Pancreas (tissue), 10 donors: ENCODE results near the gene ZG16. TPM values are rescaled to one million over a fixed set of nuclear protein-coding genes. Genes with fewer than 3 reads are reported as not detected.
"Not testable (repeated sequence)": the region's sequence is repeated elsewhere in the genome, so short reads cannot be mapped to it uniquely, and the experiment has no call there.

Experiments used
- ATAC-seq, 4 donors: fragments of 200-7000 bp; cut with Tn5 transposase; one replicate each; pipeline versions ENCODE4 v1.8.0 to v1.9.1; 2020; ENCODE audit warnings: mild to moderate bottlenecking in 4 of 4, moderate library complexity in 4 of 4
- DNase-seq, 6 donors: peaks; one replicate each; pipeline ENCODE4 v3.0.0-alpha.2; 2020
- FAIRE-seq: peaks from 2 replicates; lab custom pipeline; 2012; peaks lifted over from hg19 to GRCh38; lab: Jason Lieb, UNC
- H3K27ac ChIP-seq, 4 donors: fragments of 200-600 bp; sonication (generic); 1 replicate in 3 of 4; 2 replicates in 1 of 4; pipeline versions ENCODE4 v1.5.0 to v1.8.0; 2020
- H3K27me3 ChIP-seq, 4 donors: fragments of 200-600 bp; one replicate each; pipeline ENCODE4 v1.8.0; 2021
- H3K36me3 ChIP-seq, 3 donors: fragments of 200-600 bp; sonication (generic) in 1 of 3; one replicate each; pipeline versions ENCODE4 v1.5.0 to v1.8.0; 2020 to 2021
- H3K4me1 ChIP-seq, 3 donors: fragments of 200-600 bp; one replicate each; pipeline ENCODE4 v1.8.0; 2021
- H3K4me3 ChIP-seq, 4 donors: fragments of 200-600 bp; sonication (generic) in 2 of 4; one replicate each; pipeline versions ENCODE4 v1.5.0 to v1.8.0; 2020 to 2021
- H3K9me3 ChIP-seq, 4 donors: fragments of 200-600 bp; one replicate each; pipeline ENCODE4 v1.8.0; 2021
- WGBS, 2 donors: extraction: QIAGEN DNeasy Blood & Tissue Kit; methylation state at CpG; one replicate each; pipeline ENCODE4 v1.1.7; 2013; 5-methylcytosine and 5-hydroxymethylcytosine counted together
- intact Hi-C, 3 donors: fragments of 100-400 bp; cut with DNase I; formaldehyde crosslinking; loops; one replicate each; pipeline versions ENCODE4 v1.11.1 to v1.14.2; 2022
- polyA plus RNA-seq, 2 donors: library from polyadenylated mRNA; stranded (reverse); fragments of 200-250 nt; gene quantifications; one replicate each; pipeline ENCODE4 v1.2.3, GENCODE V29; 2013
- total RNA-seq, 6 donors: library from RNA; stranded (reverse); fragmentation: NEBNext Ultra II Directional in 4 of 6; extraction: Animal tissue kit (Norgen Biotek cat#: 25700) in 4 of 6; gene quantifications; one replicate each; pipeline versions ENCODE4 v1.2.1 to v1.2.4, GENCODE V29; 2021 to 2023
- TF ChIP-seq, protein P1 (sequence below), 4 donors: fragments of 200-600 bp; sonication (generic) in 3 of 4; IDR thresholded peaks; one replicate each; pipeline versions ENCODE4 v1.5.0 to v1.8.0; 2021; ENCODE audit warnings: antibody characterized with exemption in 4 of 4
- donor health status: healthy with polysubstance abuse.
- donor health status: DM: no; HTN: no; CAD: no; lungs with moderate emphysema.
- donor health status: DM: no; HTN: no; CAD: no.
- donor health status: control.
- donor health status: control.
- donor health status: Bipolar disorder and iron deficiency.
- donor health status: DM: yes; HTN: yes; CAD: no.
- donor health status: DM: no; HTN: no; CAD: no.
- donor health status: DM: no; HTN: no; CAD: no.
- donor health status: DM: yes; HTN: yes; CAD: no.

The ZG16 gene
- total and polyA plus RNA-seq, 8 donors: 0.06 to 3.1 (median 1.1) TPM

- TF ChIP-seq, protein P1, sequence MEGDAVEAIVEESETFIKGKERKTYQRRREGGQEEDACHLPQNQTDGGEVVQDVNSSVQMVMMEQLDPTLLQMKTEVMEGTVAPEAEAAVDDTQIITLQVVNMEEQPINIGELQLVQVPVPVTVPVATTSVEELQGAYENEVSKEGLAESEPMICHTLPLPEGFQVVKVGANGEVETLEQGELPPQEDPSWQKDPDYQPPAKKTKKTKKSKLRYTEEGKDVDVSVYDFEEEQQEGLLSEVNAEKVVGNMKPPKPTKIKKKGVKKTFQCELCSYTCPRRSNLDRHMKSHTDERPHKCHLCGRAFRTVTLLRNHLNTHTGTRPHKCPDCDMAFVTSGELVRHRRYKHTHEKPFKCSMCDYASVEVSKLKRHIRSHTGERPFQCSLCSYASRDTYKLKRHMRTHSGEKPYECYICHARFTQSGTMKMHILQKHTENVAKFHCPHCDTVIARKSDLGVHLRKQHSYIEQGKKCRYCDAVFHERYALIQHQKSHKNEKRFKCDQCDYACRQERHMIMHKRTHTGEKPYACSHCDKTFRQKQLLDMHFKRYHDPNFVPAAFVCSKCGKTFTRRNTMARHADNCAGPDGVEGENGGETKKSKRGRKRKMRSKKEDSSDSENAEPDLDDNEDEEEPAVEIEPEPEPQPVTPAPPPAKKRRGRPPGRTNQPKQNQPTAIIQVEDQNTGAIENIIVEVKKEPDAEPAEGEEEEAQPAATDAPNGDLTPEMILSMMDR (IDR thresholded peaks at IDR 0.05): no peak
- no peak for DNase-seq
Measured at GRCh38 chr16:29753516-29753915, 24.5 kb upstream of the ZG16 start.

DNA sequence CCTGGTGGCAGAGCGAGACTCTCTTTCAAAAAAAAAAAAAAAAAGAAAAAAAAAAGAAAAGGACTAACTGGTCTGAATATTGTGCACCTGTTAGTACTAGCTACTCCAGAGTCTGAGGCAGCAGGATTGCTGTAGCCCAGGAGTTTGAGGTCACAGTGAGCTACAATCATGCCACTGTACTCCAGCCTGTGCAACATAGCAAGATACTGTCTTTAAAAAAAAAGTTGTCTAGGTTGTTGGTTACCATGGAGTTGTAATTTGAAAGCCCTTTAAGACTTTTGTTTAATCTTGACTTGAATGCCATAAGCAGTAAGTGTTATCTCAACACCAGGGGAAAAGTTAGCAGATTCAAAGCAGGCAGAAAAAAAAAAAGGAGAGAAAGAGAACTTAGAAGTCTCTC, 21.4 kb upstream of the ZG16 start:
- FAIRE-seq (no peak), ATAC-seq (peak in 3 of 4 donors; percentile 28 to 60 (median 55)), DNase-seq (no peak)
- WGBS, 2 donors: 35 to 43% methylated on average over 1 of the region's 1 CpG
- H3K36me3 ChIP-seq: no peaks in the 10 kb centered on the region
- H3K4me1 ChIP-seq: no peaks in the 10 kb centered on the region
- intact Hi-C loops: no loop called here
- no peak overlapping the region for H3K27ac ChIP-seq
- H3K9me3 ChIP-seq: no peaks in the 10 kb centered on the region
- H3K27me3 ChIP-seq: no peaks in the 10 kb centered on the region
- no peak overlapping the region for H3K4me3 ChIP-seq
- TF ChIP-seq, protein P1 (IDR thresholded peaks at IDR 0.05): no peak

More at GRCh38 chr16:29753516-29753915, 24.5 kb upstream of the ZG16 start:
- H3K4me3 ChIP-seq: no peak overlapping the region
- FAIRE-seq (no peak), ATAC-seq (no peak)
- no peaks in the 10 kb centered on the region for H3K36me3 ChIP-seq
- H3K27me3 ChIP-seq: no peaks in the 10 kb centered on the region
- intact Hi-C loops: no loop called here
- H3K27ac ChIP-seq: no peak overlapping the region
- WGBS, 2 donors: 58 to 60% methylated on average over 1 of the region's 1 CpG
- H3K9me3 ChIP-seq: no peaks in the 10 kb centered on the region
- no peaks in the 10 kb centered on the region for H3K4me1 ChIP-seq

- H3K9me3 ChIP-seq, ATAC-seq, H3K36me3 ChIP-seq, intact Hi-C loops, DNase-seq, H3K27me3 ChIP-seq, H3K27ac ChIP-seq, H3K4me3 ChIP-seq, H3K4me1 ChIP-seq, FAIRE-seq: not testable (repeated sequence)
- 69 to 71% methylated on average over 8 of the region's 8 CpGs for WGBS, 2 donors
Measured at GRCh38 chr16:29757086-29757485, 21.0 kb upstream of the ZG16 start.

DNA sequence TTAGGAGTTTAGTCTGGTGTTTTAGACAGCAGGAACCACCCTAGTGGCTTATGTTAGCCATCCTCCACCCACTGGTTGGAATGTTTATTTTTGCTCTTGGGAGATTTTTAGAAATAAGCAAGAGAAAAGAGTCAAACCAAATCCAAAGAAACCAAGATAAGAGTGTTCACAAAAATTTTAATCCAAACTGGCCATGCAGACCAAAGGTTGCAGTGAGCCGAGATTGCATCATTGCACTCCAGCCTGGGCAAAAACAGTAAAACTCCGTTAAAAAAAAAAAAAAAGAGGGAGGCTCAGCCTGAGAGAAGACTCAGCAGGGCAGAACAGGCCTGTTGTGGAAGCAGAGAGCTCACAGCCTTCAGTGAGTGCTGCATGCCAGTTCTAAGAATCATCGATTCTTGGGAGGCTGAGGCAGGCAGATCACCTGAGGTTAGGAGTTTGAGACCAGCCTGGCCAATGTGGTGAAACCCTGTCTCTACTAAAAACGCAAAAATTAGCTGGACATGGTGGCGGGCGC, 20.0 kb upstream of the ZG16 start:
- Histone ChIP-seq H3K27me3 (no peaks in the 10 kb centered on the region), H3K36me3 (no peaks in the 10 kb centered on the region), H3K4me3 (no peak overlapping the region), H3K27ac (no peak overlapping the region), H3K9me3 (no peaks in the 10 kb centered on the region), H3K4me1 (no peaks in the 10 kb centered on the region)
- TF ChIP-seq, protein P1 (IDR thresholded peaks at IDR 0.05): no peak
- ATAC-seq: peak in 1 of 4 donors; percentile 40
- WGBS, 2 donors: 66 to 69% methylated on average over 6 of the region's 6 CpGs
- intact Hi-C loops: no loop called here
- no peak for DNase-seq
- no peak for FAIRE-seq

DNA sequence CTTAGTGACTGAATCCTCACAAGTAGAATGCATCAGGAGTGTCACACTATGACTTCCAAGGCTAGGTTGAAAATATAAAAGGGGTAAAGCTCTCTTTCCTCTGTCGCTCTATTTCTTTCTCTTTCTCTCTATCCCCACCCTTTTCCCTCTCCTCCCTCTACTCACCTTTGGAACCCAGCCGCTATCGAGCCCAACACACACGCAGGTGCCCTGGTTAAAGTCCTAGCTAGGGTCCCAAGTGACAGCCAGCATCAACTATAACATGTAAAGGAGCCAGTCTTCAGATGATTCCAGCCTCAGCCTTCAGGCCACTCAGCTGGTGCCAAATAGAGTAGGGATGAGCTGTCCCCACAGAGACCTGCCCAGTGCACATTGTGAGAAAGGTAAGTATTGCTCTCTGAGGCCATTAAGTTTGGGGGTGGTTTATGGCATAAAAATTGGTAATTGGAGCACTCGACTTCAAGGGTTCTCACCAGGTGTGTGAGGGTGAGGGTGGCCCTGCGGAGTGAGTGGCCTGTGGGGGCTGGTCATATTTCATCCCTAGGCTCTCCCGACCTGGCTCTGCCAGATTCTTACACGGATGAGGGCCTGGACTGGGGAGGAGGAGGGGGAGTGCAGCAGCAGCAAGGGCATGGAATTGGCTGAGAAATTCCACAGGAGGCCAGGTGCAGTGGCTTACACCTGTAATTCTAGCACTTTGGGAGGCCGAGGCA, 17.3 kb upstream of the ZG16 start:
- peaks cover 9 to 15% (median 11%) of the 10 kb centered on the region in 3 donors for H3K4me1 ChIP-seq
- H3K9me3 ChIP-seq: no peaks in the 10 kb centered on the region
- WGBS, 2 donors: 79 to 84% methylated on average over 9 of the region's 9 CpGs
- H3K4me3 ChIP-seq: no peak overlapping the region
- no peaks in the 10 kb centered on the region for H3K27me3 ChIP-seq
- no peak for DNase-seq
- H3K27ac ChIP-seq: no peak overlapping the region
- no peak for FAIRE-seq
- H3K36me3 ChIP-seq: no peaks in the 10 kb centered on the region
- no peak for ATAC-seq
- TF ChIP-seq, protein P1 (IDR thresholded peaks at IDR 0.05): no peak
- intact Hi-C loops: no loop called here

DNA sequence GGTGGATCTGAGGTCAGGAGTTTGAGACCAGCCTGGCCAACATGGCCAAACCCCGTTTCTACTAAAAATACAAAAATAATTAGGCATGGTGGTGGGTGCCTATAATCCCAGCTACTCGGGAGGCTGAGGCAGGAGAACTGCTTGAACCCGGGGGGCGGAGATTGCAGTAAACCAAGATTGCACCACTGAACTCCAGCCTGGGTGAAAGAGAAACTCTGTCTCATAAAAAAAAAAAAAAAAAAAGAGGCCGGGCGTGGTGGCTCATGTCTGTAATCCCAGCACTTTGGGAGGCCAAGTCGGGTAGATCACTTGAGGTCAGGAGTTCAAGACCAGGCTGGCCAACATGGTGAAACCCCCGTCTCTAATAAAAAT, 16.8 kb upstream of the ZG16 start:
- ATAC-seq, H3K27me3 ChIP-seq, FAIRE-seq, H3K36me3 ChIP-seq, DNase-seq, H3K27ac ChIP-seq, intact Hi-C loops, H3K4me3 ChIP-seq, H3K9me3 ChIP-seq: not testable (repeated sequence)
- H3K4me1 ChIP-seq: peaks cover 9 to 16% (median 11%) of the 10 kb centered on the region in 3 donors
- WGBS, 2 donors: 80 to 91% methylated on average over 6 to 8 of the region's 8 CpGs
